GM23338 (cell line): ENCODE results near the gene KLF11. TPM values are rescaled to one million over a fixed set of nuclear protein-coding genes. Genes with fewer than 3 reads are reported as not detected.

Experiments
- ATAC-seq: fragments of 200-7000 bp; cut with Tn5 transposase; 3 replicates; pipeline ENCODE4 v1.9.1; 2020
- DNase-seq: peaks from one replicate; pipeline ENCODE4 v3.0.0-alpha.2; 2015; ENCODE audit warnings: low spot score
- H2AFZ ChIP-seq: fragments of 200-600 bp; sonication (generic); 2 replicates; pipeline ENCODE4 v1.8.0; 2016; ENCODE audit warnings: antibody characterized with exemption, mild to moderate bottlenecking, moderate library complexity
- H3F3A ChIP-seq: fragments of 200-600 bp; sonication (generic); replicated peaks from 2 replicates; pipeline ENCODE4 v1.8.0; 2017; ENCODE audit warnings: antibody characterized with exemption, mixed run types, low read depth
- H3K27ac ChIP-seq: fragments of 200-600 bp; sonication (generic); 2 replicates; pipeline ENCODE4 v1.6.1; 2016; ENCODE audit warnings: low read depth
- H3K27me3 ChIP-seq: fragments of 200-600 bp; sonication (generic); 2 replicates; pipeline ENCODE4 v1.8.0; 2016; ENCODE audit warnings: mild to moderate bottlenecking, mixed run types, moderate library complexity; ENCODE audit not compliant: insufficient read depth
- H3K36me3 ChIP-seq: fragments of 200-600 bp; sonication (generic); 2 replicates; pipeline ENCODE4 v1.8.0; 2016; ENCODE audit warnings: mild to moderate bottlenecking; ENCODE audit not compliant: insufficient read depth
- H3K4me1 ChIP-seq: fragments of 200-600 bp; sonication (generic); 2 replicates; pipeline ENCODE4 v1.8.0; 2016; ENCODE audit warnings: mild to moderate bottlenecking, moderate library complexity; ENCODE audit not compliant: insufficient read depth
- H3K4me2 ChIP-seq: fragments of 200-600 bp; sonication (generic); 2 replicates; pipeline ENCODE4 v1.7.1; 2017; ENCODE audit warnings: mixed run types
- H3K4me3 ChIP-seq: fragments of 200-600 bp; sonication (generic); 2 replicates; pipeline ENCODE4 v1.6.1; 2016; ENCODE audit warnings: mixed run types
- H3K79me2 ChIP-seq: fragments of 200-600 bp; sonication (generic); replicated peaks from 2 replicates; pipeline ENCODE4 v1.8.0; 2017; ENCODE audit warnings: mild to moderate bottlenecking; ENCODE audit not compliant: insufficient read depth
- H3K9me2 ChIP-seq: fragments of 200-600 bp; sonication (generic); 2 replicates; pipeline ENCODE4 v1.8.0; 2017; ENCODE audit not compliant: insufficient read depth
- H4K20me1 ChIP-seq: fragments of 200-600 bp; sonication (generic); replicated peaks from 2 replicates; pipeline ENCODE4 v1.8.0; 2017; ENCODE audit warnings: mild to moderate bottlenecking; ENCODE audit not compliant: insufficient read depth
- H3K27ac Mint-ChIP-seq: 2 replicates; pipeline ENCODE4 v1.8.0; 2020; ENCODE audit warnings: inconsistent platforms, mild to moderate bottlenecking, moderate library complexity, mixed read lengths
- H3K27me3 Mint-ChIP-seq: 3 replicates; pipeline ENCODE4 v1.8.0; 2022; ENCODE audit warnings: low read depth, mild to moderate bottlenecking, moderate library complexity, mixed read lengths, inconsistent platforms; ENCODE audit not compliant: insufficient read depth, poor library complexity
- H3K36me3 Mint-ChIP-seq: 3 replicates; pipeline ENCODE4 v1.8.0; 2021; ENCODE audit warnings: low read depth, mild to moderate bottlenecking, inconsistent platforms, moderate library complexity, mixed read lengths
- H3K4me1 Mint-ChIP-seq: 3 replicates; pipeline ENCODE4 v1.8.0; 2020; ENCODE audit warnings: mild to moderate bottlenecking, inconsistent platforms, mixed read lengths
- H3K4me3 Mint-ChIP-seq: 3 replicates; pipeline ENCODE4 v1.8.0; 2021; ENCODE audit warnings: moderate library complexity, mild to moderate bottlenecking, inconsistent platforms, mixed read lengths
- H3K9me3 Mint-ChIP-seq: 3 replicates; pipeline ENCODE4 v1.8.0; 2020; ENCODE audit warnings: moderate library complexity, mild to moderate bottlenecking, inconsistent platforms, mixed read lengths
- CREB1 ChIP-seq: fragments of 250-450 bp; sonication (Bioruptor Pico); IDR thresholded peaks from 2 replicates; pipeline ENCODE4 v1.5.0; 2020; ENCODE audit warnings: low read depth, mild to moderate bottlenecking, moderate library complexity
- ETS1 ChIP-seq: IDR thresholded peaks from 2 replicates; pipeline ENCODE4 v1.6.1; 2016; ENCODE audit warnings: antibody characterized with exemption
- EZH2 ChIP-seq: fragments of 200-600 bp; sonication (generic); IDR thresholded peaks from one replicate; pipeline ENCODE4 v1.8.0; 2017; ENCODE audit warnings: antibody characterized with exemption, mild to moderate bottlenecking, low read depth; ENCODE audit not compliant: unreplicated experiment
- EZH2phosphoT487 ChIP-seq: fragments of 200-600 bp; sonication (generic); IDR thresholded peaks from one replicate; pipeline ENCODE4 v1.8.1; 2018; ENCODE audit warnings: antibody characterized with exemption; ENCODE audit not compliant: unreplicated experiment
- NANOG ChIP-seq: IDR thresholded peaks from 2 replicates; pipeline ENCODE4 v1.6.1; 2016; ENCODE audit warnings: antibody characterized with exemption, borderline replicate concordance
- POLR2AphosphoS5 ChIP-seq: IDR thresholded peaks from 2 replicates; pipeline ENCODE4 v1.6.1; 2016; ENCODE audit warnings: antibody characterized with exemption, low read depth
- REST ChIP-seq: IDR thresholded peaks from one replicate; pipeline ENCODE4 v1.6.1; 2018; ENCODE audit warnings: antibody characterized with exemption; ENCODE audit not compliant: unreplicated experiment
- STAT1 ChIP-seq: IDR thresholded peaks from one replicate; pipeline ENCODE4 v1.6.1; 2016; ENCODE audit warnings: antibody characterized with exemption; ENCODE audit not compliant: unreplicated experiment
- ZNF462 ChIP-seq: fragments of 250-450 bp; sonication (Bioruptor Pico); IDR thresholded peaks from 2 replicates; pipeline ENCODE4 v1.5.0; 2020; ENCODE audit warnings: mild to moderate bottlenecking, moderate library complexity
- polyA plus RNA-seq: library from polyadenylated mRNA; unstranded; fragments of >200 nt; fragmentation: Nextera tagmentation; extraction: Ambion mirVana; gene quantifications from 2 replicates; pipeline ENCODE4 v1.2.1, GENCODE V29; 2016
- total RNA-seq: library from RNA; depleted of rRNA; stranded (reverse); fragments of >200 nt; shearing (Covaris generic); gene quantifications from 2 replicates; pipeline ENCODE4 v1.2.3, GENCODE V29; 2014

KLF11 gene
- total and polyA plus RNA-seq, 2 experiments from 2014 or later, result 1.4 to 5.6 TPM

- Mint-ChIP-seq H3K27ac (no peak overlapping the region), H3K4me3 (no peak overlapping the region; the same call in 2 of the 3 replicates), H3K27me3 (peaks cover 22% of the 10 kb centered on the region), H3K9me3 (no peaks in the 10 kb centered on the region), H3K36me3 (no peaks in the 10 kb centered on the region; the same call in 2 of the 3 replicates), H3K4me1 (peaks cover 31% of the 10 kb centered on the region)
- Histone ChIP-seq H3F3A (0 out of 2 replicates have a peak, but pooled peaks cover 6% of the 10 kb centered on the region), H3K36me3 (no peaks in the 10 kb centered on the region), H3K27ac (no peak overlapping the region), H3K4me2 (no peak overlapping the region), H3K27me3 (peaks cover 32% of the 10 kb centered on the region), H3K9me2 (no peaks in the 10 kb centered on the region), H2AFZ (no peak overlapping the region), H3K79me2 (no peaks in the 10 kb centered on the region), H3K4me1 (peaks cover 8% of the 10 kb centered on the region; the same call in 1 of the 2 replicates), H3K4me3 (no peak overlapping the region), H4K20me1 (no peaks in the 10 kb centered on the region)
- DNase-seq, result no peak
- no peak for ATAC-seq
- no peak for TF ChIP-seq CREB1 (CRISPR knock-in tag)
- TF ChIP-seq EZH2, result no peak
- no peak for TF ChIP-seq POLR2AphosphoS5
- no peak for TF ChIP-seq ZNF462 (CRISPR knock-in tag)
- TF ChIP-seq NANOG, result no peak
- TF ChIP-seq REST, result no peak
- no peak for TF ChIP-seq STAT1
- no peak for TF ChIP-seq ETS1
- no peak for TF ChIP-seq EZH2phosphoT487
Observed at GRCh38 chr2:10075571-10076209, 32.3 kb downstream of the KLF11 start.
